HL-60 (cell line): ENCODE results near the gene MYOC.
A peak's percentile ranks its signal among the peaks of the same experiment; 100 is the strongest.
"Not testable (repeated sequence)": the region's sequence is repeated elsewhere in the genome, so short reads cannot be mapped to it uniquely, and the experiment has no call there.

Experiments
- DNase-seq, 2 experiments: peaks; one replicate each; pipeline ENCODE4 v3.0.0-alpha.2; 2010 to 2020; ENCODE audit warnings: low read depth in 1 of 2, low spot score in 1 of 2
- H3K27ac ChIP-seq: fragments of 250-450 bp; sonication (Bioruptor Pico); replicated peaks from 2 replicates; pipeline ENCODE4 v1.5.1; 2020; ENCODE audit warnings: mild to moderate bottlenecking, moderate library complexity
- H3K27me3 ChIP-seq: fragments of 250-450 bp; sonication (Bioruptor Pico); 2 replicates; pipeline ENCODE4 v1.5.1; 2021; ENCODE audit warnings: mild to moderate bottlenecking, moderate library complexity; ENCODE audit not compliant: insufficient read depth, poor library complexity, severe bottlenecking
- H3K4me3 ChIP-seq: replicated peaks from 2 replicates; pipeline ENCODE4 v1.5.1; 2011; ENCODE audit warnings: mild to moderate bottlenecking, control low read depth, low read length; ENCODE audit not compliant: insufficient read depth
- CTCF ChIP-seq: IDR thresholded peaks from one replicate; pipeline ENCODE4 v1.5.1; 2011; ENCODE audit warnings: low read length, control low read depth, inconsistent platforms; ENCODE audit not compliant: insufficient read depth
- GABPA ChIP-seq: IDR thresholded peaks from 2 replicates; pipeline ENCODE4 v1.6.1; 2012; ENCODE audit warnings: low read depth
- POLR2AphosphoS5 ChIP-seq: IDR thresholded peaks from 2 replicates; pipeline ENCODE4 v1.6.1; 2012; ENCODE audit warnings: low read depth
- REST ChIP-seq: IDR thresholded peaks from 2 replicates; pipeline ENCODE4 v1.6.1; 2012; ENCODE audit warnings: low read depth; ENCODE audit not compliant: insufficient replicate concordance
- SPI1 ChIP-seq: IDR thresholded peaks from 2 replicates; pipeline ENCODE4 v1.6.1; 2012; ENCODE audit warnings: low read depth, mild to moderate bottlenecking, borderline replicate concordance

MYOC gene

GRCh38 chr1:171661076-171661650 is 8.7 kb upstream of the MYOC start:
- Histone ChIP-seq H3K27me3 (no peaks in the 10 kb centered on the region), H3K4me3 (no peak overlapping the region), H3K27ac (no peak overlapping the region)
- TF ChIP-seq GABPA (no peak), REST (no peak), CTCF (no peak), POLR2AphosphoS5 (no peak), SPI1 (no peak)
- no peak for DNase-seq

- not testable (repeated sequence) for H3K27me3 ChIP-seq, DNase-seq, H3K27ac ChIP-seq, H3K4me3 ChIP-seq
Observed at GRCh38 chr1:171656206-171656605, 3.7 kb upstream of the MYOC start.

- peaks cover 9% of the 10 kb centered on the region for H3K27me3 ChIP-seq
- no peak for TF ChIP-seq REST
- TF ChIP-seq SPI1 = no peak
- TF ChIP-seq GABPA = no peak
- no peak for TF ChIP-seq POLR2AphosphoS5
- no peak for TF ChIP-seq CTCF
- H3K27ac ChIP-seq = no peak overlapping the region
- H3K4me3 ChIP-seq = no peak overlapping the region
- no peak for DNase-seq
Observed at GRCh38 chr1:171655746-171656116, 3.2 kb upstream of the MYOC start.

- H3K27ac ChIP-seq = no peak overlapping the region
- no peak overlapping the region for H3K4me3 ChIP-seq
- peaks cover 9% of the 10 kb centered on the region for H3K27me3 ChIP-seq
- TF ChIP-seq CTCF (peak; percentile 66), POLR2AphosphoS5 (no peak)
- DNase-seq = peak; percentile 15 to 58
Observed at GRCh38 chr1:171654942-171655745, 2.7 kb upstream of the MYOC start.
